SK-N-SH (cell line): ENCODE measurements around the gene KRT4.

Experiments
- GABPA ChIP-seq: IDR thresholded peaks from 2 replicates; pipeline ENCODE4 v1.4.0; 2012; ENCODE audit warnings: low read depth, mild to moderate bottlenecking
- POLR2AphosphoS5 ChIP-seq: IDR thresholded peaks from 2 replicates; pipeline ENCODE4 v1.6.1; 2012; ENCODE audit warnings: low read depth, low read length
- RXRA ChIP-seq: IDR thresholded peaks from 2 replicates; pipeline ENCODE4 v1.4.0; 2012; ENCODE audit warnings: low read depth, mild to moderate bottlenecking, borderline replicate concordance
- SIN3A ChIP-seq: IDR thresholded peaks from 2 replicates; pipeline ENCODE4 v1.6.1; 2012; ENCODE audit warnings: low read depth, mild to moderate bottlenecking, low read length, moderate library complexity, borderline replicate concordance
- TAF1 ChIP-seq: IDR thresholded peaks from 2 replicates; pipeline ENCODE4 v1.6.1; 2012; ENCODE audit warnings: low read depth, mild to moderate bottlenecking, low read length, moderate library complexity, borderline replicate concordance
- TCF12 ChIP-seq: IDR thresholded peaks from 2 replicates; pipeline ENCODE4 v1.4.0; 2012
- YY1 ChIP-seq: IDR thresholded peaks from 2 replicates; pipeline ENCODE4 v1.4.0; 2012; ENCODE audit warnings: low read depth, mild to moderate bottlenecking
- TF ChIP-seq, protein P1 (sequence below): fragments of 200-600 bp; sonication (generic); IDR thresholded peaks from 2 replicates; pipeline ENCODE4 v1.6.1; 2017; ENCODE audit warnings: antibody characterized with exemption, mild to moderate bottlenecking, moderate library complexity
- TF ChIP-seq, protein P2 (sequence below): fragments of 150-350 bp; IDR thresholded peaks from 2 replicates; pipeline ENCODE4 v1.6.1; 2017; ENCODE audit warnings: antibody characterized with exemption, low read length, low read depth, borderline replicate concordance
- TF ChIP-seq, protein P3 (sequence below): IDR thresholded peaks from 2 replicates; pipeline ENCODE4 v1.4.0; 2012; ENCODE audit warnings: low read depth, borderline replicate concordance
- TF ChIP-seq, protein P4 (sequence below): IDR thresholded peaks from 2 replicates; pipeline ENCODE4 v1.4.0; 2012; ENCODE audit warnings: low read depth

DNA sequence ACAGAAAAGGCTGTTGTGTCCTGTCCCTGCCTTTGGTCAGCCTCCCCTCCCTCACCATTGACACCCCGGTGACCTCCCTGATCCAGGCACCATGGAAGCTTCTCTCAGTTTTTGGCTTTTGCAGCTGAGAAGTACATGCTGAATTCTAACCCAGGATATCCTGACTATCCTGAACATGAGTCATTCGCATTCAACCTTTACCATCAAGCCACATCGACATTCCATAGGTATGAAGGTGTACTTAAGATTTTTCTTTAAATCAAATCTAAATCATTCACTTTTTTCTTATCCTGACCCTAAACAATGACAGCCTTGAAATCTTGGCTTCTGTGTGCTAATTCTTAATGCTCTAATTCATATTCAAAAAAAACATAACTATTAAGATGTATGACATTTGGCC lies 43.6 kb upstream of the KRT4 start:
- TF ChIP-seq TAF1 (no peak), YY1 (no peak), GABPA (no peak), RXRA (no peak), POLR2AphosphoS5 (no peak), TCF12 (no peak), SIN3A (no peak)
- TF ChIP-seq, protein P1, sequence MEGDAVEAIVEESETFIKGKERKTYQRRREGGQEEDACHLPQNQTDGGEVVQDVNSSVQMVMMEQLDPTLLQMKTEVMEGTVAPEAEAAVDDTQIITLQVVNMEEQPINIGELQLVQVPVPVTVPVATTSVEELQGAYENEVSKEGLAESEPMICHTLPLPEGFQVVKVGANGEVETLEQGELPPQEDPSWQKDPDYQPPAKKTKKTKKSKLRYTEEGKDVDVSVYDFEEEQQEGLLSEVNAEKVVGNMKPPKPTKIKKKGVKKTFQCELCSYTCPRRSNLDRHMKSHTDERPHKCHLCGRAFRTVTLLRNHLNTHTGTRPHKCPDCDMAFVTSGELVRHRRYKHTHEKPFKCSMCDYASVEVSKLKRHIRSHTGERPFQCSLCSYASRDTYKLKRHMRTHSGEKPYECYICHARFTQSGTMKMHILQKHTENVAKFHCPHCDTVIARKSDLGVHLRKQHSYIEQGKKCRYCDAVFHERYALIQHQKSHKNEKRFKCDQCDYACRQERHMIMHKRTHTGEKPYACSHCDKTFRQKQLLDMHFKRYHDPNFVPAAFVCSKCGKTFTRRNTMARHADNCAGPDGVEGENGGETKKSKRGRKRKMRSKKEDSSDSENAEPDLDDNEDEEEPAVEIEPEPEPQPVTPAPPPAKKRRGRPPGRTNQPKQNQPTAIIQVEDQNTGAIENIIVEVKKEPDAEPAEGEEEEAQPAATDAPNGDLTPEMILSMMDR, result no peak
- TF ChIP-seq, protein P2, sequence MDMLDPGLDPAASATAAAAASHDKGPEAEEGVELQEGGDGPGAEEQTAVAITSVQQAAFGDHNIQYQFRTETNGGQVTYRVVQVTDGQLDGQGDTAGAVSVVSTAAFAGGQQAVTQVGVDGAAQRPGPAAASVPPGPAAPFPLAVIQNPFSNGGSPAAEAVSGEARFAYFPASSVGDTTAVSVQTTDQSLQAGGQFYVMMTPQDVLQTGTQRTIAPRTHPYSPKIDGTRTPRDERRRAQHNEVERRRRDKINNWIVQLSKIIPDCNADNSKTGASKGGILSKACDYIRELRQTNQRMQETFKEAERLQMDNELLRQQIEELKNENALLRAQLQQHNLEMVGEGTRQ, result no peak
- TF ChIP-seq, protein P3, sequence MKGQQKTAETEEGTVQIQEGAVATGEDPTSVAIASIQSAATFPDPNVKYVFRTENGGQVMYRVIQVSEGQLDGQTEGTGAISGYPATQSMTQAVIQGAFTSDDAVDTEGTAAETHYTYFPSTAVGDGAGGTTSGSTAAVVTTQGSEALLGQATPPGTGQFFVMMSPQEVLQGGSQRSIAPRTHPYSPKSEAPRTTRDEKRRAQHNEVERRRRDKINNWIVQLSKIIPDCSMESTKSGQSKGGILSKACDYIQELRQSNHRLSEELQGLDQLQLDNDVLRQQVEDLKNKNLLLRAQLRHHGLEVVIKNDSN, result no peak
- TF ChIP-seq, protein P4, sequence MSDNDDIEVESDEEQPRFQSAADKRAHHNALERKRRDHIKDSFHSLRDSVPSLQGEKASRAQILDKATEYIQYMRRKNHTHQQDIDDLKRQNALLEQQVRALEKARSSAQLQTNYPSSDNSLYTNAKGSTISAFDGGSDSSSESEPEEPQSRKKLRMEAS, result no peak
